Pancreas (tissue), 10 donors: ENCODE results near the gene RER1. TPM values are rescaled to one million over a fixed set of nuclear protein-coding genes. Genes with fewer than 3 reads are reported as not detected.

Source experiments
- ATAC-seq, 4 donors: fragments of 200-7000 bp; cut with Tn5 transposase; one replicate each; pipeline versions ENCODE4 v1.8.0 to v1.9.1; 2020; ENCODE audit warnings: mild to moderate bottlenecking in 4 of 4, moderate library complexity in 4 of 4
- DNase-seq, 6 donors: peaks; one replicate each; pipeline ENCODE4 v3.0.0-alpha.2; 2020
- FAIRE-seq: peaks from 2 replicates; lab custom pipeline; 2012; peaks lifted over from hg19 to GRCh38; lab: Jason Lieb, UNC
- H3K27ac ChIP-seq, 4 donors: fragments of 200-600 bp; sonication (generic); 1 replicate in 3 of 4; 2 replicates in 1 of 4; pipeline versions ENCODE4 v1.5.0 to v1.8.0; 2020
- H3K27me3 ChIP-seq, 4 donors: fragments of 200-600 bp; one replicate each; pipeline ENCODE4 v1.8.0; 2021
- H3K36me3 ChIP-seq, 3 donors: fragments of 200-600 bp; sonication (generic) in 1 of 3; one replicate each; pipeline versions ENCODE4 v1.5.0 to v1.8.0; 2020 to 2021
- H3K4me1 ChIP-seq, 3 donors: fragments of 200-600 bp; one replicate each; pipeline ENCODE4 v1.8.0; 2021
- H3K4me3 ChIP-seq, 4 donors: fragments of 200-600 bp; sonication (generic) in 2 of 4; one replicate each; pipeline versions ENCODE4 v1.5.0 to v1.8.0; 2020 to 2021
- H3K9me3 ChIP-seq, 4 donors: fragments of 200-600 bp; one replicate each; pipeline ENCODE4 v1.8.0; 2021
- CTCF ChIP-seq, 4 donors: fragments of 200-600 bp; sonication (generic) in 3 of 4; IDR thresholded peaks; one replicate each; pipeline versions ENCODE4 v1.5.0 to v1.8.0; 2021; ENCODE audit warnings: antibody characterized with exemption in 4 of 4
- WGBS, 2 donors: extraction: QIAGEN DNeasy Blood & Tissue Kit; methylation state at CpG; one replicate each; pipeline ENCODE4 v1.1.7; 2013; 5-methylcytosine and 5-hydroxymethylcytosine counted together
- intact Hi-C, 3 donors: fragments of 100-400 bp; cut with DNase I; formaldehyde crosslinking; loops; one replicate each; pipeline versions ENCODE4 v1.11.1 to v1.14.2; 2022
- polyA plus RNA-seq, 2 donors: library from polyadenylated mRNA; stranded (reverse); fragments of 200-250 nt; gene quantifications; one replicate each; pipeline ENCODE4 v1.2.3, GENCODE V29; 2013
- total RNA-seq, 6 donors: library from RNA; stranded (reverse); fragmentation: NEBNext Ultra II Directional in 4 of 6; extraction: Animal tissue kit (Norgen Biotek cat#: 25700) in 4 of 6; gene quantifications; one replicate each; pipeline versions ENCODE4 v1.2.1 to v1.2.4, GENCODE V29; 2021 to 2023
- donor health status: healthy with polysubstance abuse.
- donor health status: DM: no; HTN: no; CAD: no; lungs with moderate emphysema.
- donor health status: DM: no; HTN: no; CAD: no.
- donor health status: control.
- donor health status: control.
- donor health status: Bipolar disorder and iron deficiency.
- donor health status: DM: yes; HTN: yes; CAD: no.
- donor health status: DM: no; HTN: no; CAD: no.
- donor health status: DM: no; HTN: no; CAD: no.
- donor health status: DM: yes; HTN: yes; CAD: no.

The RER1 gene
- total and polyA plus RNA-seq, 8 donors = 54.8 to 84.2 (median 70.6) TPM

- no peaks in the 10 kb centered on the region for H3K36me3 ChIP-seq
- TF ChIP-seq CTCF (IDR thresholded peaks at IDR 0.05) = no peak
- no peak overlapping the region for H3K4me3 ChIP-seq
- no peaks in the 10 kb centered on the region for H3K27me3 ChIP-seq
- ATAC-seq = no peak
- intact Hi-C loops = no loop called here
- H3K27ac ChIP-seq = no peak overlapping the region
- 77 to 79% methylated on average over 26 to 31 of the region's 31 CpGs for WGBS, 2 donors
- FAIRE-seq = no peak
- H3K4me1 ChIP-seq = no peaks in the 10 kb centered on the region
- H3K9me3 ChIP-seq = no peaks in the 10 kb centered on the region
- DNase-seq = peak in 3 of 6 donors; percentile 23 to 60 (median 45)
Observed at GRCh38 chr1:2350911-2351655, 40.6 kb upstream of the RER1 start.

- no peaks in the 10 kb centered on the region for H3K9me3 ChIP-seq
- 74 to 82% methylated on average over 8 of the region's 8 CpGs for WGBS, 2 donors
- intact Hi-C loops = no loop called here
- H3K4me3 ChIP-seq = no peak overlapping the region
- no peaks in the 10 kb centered on the region for H3K4me1 ChIP-seq
- no peaks in the 10 kb centered on the region for H3K36me3 ChIP-seq
- H3K27ac ChIP-seq = no peak overlapping the region
- no peak for FAIRE-seq
- no peaks in the 10 kb centered on the region for H3K27me3 ChIP-seq
- TF ChIP-seq CTCF (IDR thresholded peaks at IDR 0.05) = no peak
- DNase-seq = peak in 2 of 6 donors; percentile 3 to 22
- ATAC-seq = no peak
Observed at GRCh38 chr1:2351723-2352122, 39.9 kb upstream of the RER1 start.

- no peaks in the 10 kb centered on the region for H3K4me1 ChIP-seq
- no peaks in the 10 kb centered on the region for H3K27me3 ChIP-seq
- FAIRE-seq = no peak
- no peak for ATAC-seq
- peak in 3 of 6 donors; percentile 3 to 47 (median 33) for DNase-seq
- no peak for TF ChIP-seq CTCF (IDR thresholded peaks at IDR 0.05)
- 84 to 91% methylated on average over 11 of the region's 11 CpGs for WGBS, 2 donors
- intact Hi-C loops = no loop called here
- no peaks in the 10 kb centered on the region for H3K9me3 ChIP-seq
- H3K27ac ChIP-seq = no peak overlapping the region
- H3K36me3 ChIP-seq = no peaks in the 10 kb centered on the region
- H3K4me3 ChIP-seq = no peak overlapping the region
Observed at GRCh38 chr1:2352341-2352896, 39.2 kb upstream of the RER1 start.

- H3K36me3 ChIP-seq = no peaks in the 10 kb centered on the region
- WGBS, 2 donors = 76% methylated on average over 21 of the region's 21 CpGs
- no peak overlapping the region for H3K4me3 ChIP-seq
- no peaks in the 10 kb centered on the region for H3K4me1 ChIP-seq
- FAIRE-seq = no peak
- no peaks in the 10 kb centered on the region for H3K9me3 ChIP-seq
- intact Hi-C loops = no loop called here
- peak in 3 of 6 donors; percentile 8 to 49 (median 44) for DNase-seq
- H3K27ac ChIP-seq = no peak overlapping the region
- no peaks in the 10 kb centered on the region for H3K27me3 ChIP-seq
- no peak for TF ChIP-seq CTCF (IDR thresholded peaks at IDR 0.05)
- peak in 1 of 4 donors; percentile 8 for ATAC-seq
Observed at GRCh38 chr1:2352897-2353550, 38.6 kb upstream of the RER1 start.
